B cell (primary cell): ENCODE data around the gene MYH14. TPM values are rescaled to one million over a fixed set of nuclear protein-coding genes. Genes with fewer than 3 reads are reported as not detected.

ENCODE experiments used
- ATAC-seq: fragments of 200-7000 bp; cut with Tn5 transposase; one replicate; pipeline ENCODE4 v1.10.0; 2021; ENCODE audit warnings: low read depth, mild to moderate bottlenecking, moderate number of reproducible peaks, moderate library complexity
- CTCF ChIA-PET: fragments of 350-600 bp; sonication (Branson Sonifier 250); formaldehyde crosslinking; loops from one replicate; lab custom pipeline; 2021; ENCODE audit warnings: antibody characterized with exemption, inconsistent platforms; lab: Charles Lee
- POLR2A ChIA-PET: fragments of 350-600 bp; sonication (Branson Sonifier 250); formaldehyde crosslinking; loops from one replicate; lab custom pipeline; 2021; ENCODE audit warnings: antibody characterized with exemption; lab: Charles Lee
- DNase-seq: peaks from one replicate; pipeline ENCODE4 v3.0.0; 2013
- H2AFZ ChIP-seq: 2 replicates; pipeline ENCODE4 v1.6.1; 2012; ENCODE audit warnings: mild to moderate bottlenecking, low read depth, low read length; ENCODE audit not compliant: insufficient read depth, poor library complexity, severe bottlenecking
- H3K27ac ChIP-seq, 2 donors: 1 replicate in 1 of 2; 2 replicates in 1 of 2; pipeline ENCODE4 v1.5.1; 2012 to 2013; ENCODE audit warnings: low read length in 2 of 2, mild to moderate bottlenecking in 2 of 2, moderate library complexity in 1 of 2
- H3K27me3 ChIP-seq, 4 experiments: fragments of 200-600 bp in 1 of 4; sonication (generic) in 1 of 4; replicated peaks in 1 of 4; 1 replicate in 2 of 4; 2 replicates in 2 of 4; pipeline versions ENCODE4 v1.6.1 to v1.7.0; 2013 to 2016; ENCODE audit warnings: low read length in 3 of 4, mild to moderate bottlenecking in 2 of 4, mixed read lengths in 1 of 4, moderate library complexity in 1 of 4; ENCODE audit not compliant: insufficient read depth in 4 of 4, control insufficient read depth in 3 of 4; ENCODE audit errors: control extremely low read depth in 1 of 4
- H3K36me3 ChIP-seq, 2 experiments: replicated peaks in 1 of 2; 1 replicate in 1 of 2; 2 replicates in 1 of 2; pipeline versions ENCODE4 v1.6.1 to v1.7.1; 2013; ENCODE audit warnings: low read length in 1 of 2; ENCODE audit not compliant: insufficient read depth in 2 of 2, control insufficient read depth in 1 of 2; ENCODE audit errors: control extremely low read depth in 1 of 2, extremely low read depth in 1 of 2
- H3K4me1 ChIP-seq, 2 donors: fragments of 200-600 bp in 1 of 2; sonication (generic) in 1 of 2; 1 replicate in 1 of 2; 2 replicates in 1 of 2; pipeline versions ENCODE4 v1.5.1 to v1.6.1; 2013 to 2017; ENCODE audit warnings: low read length in 2 of 2; ENCODE audit not compliant: control insufficient read depth in 2 of 2, insufficient read depth in 2 of 2
- H3K4me2 ChIP-seq: replicated peaks from 2 replicates; pipeline ENCODE3; 2012; ENCODE audit warnings: mild to moderate bottlenecking, low read depth, low read length; ENCODE audit not compliant: poor library complexity, severe bottlenecking
- H3K4me3 ChIP-seq, 5 experiments: fragments of 200-600 bp in 1 of 5; sonication (generic) in 1 of 5; 1 replicate in 3 of 5; 2 replicates in 2 of 5; pipeline versions ENCODE4 v1.5.1 to v1.7.0; 2011 to 2016; ENCODE audit warnings: low read length in 4 of 5, mild to moderate bottlenecking in 4 of 5, low read depth in 2 of 5, control low read depth in 1 of 5, moderate library complexity in 1 of 5; ENCODE audit not compliant: insufficient read depth in 1 of 5; ENCODE audit errors: control extremely low read depth in 1 of 5, extremely low read depth in 1 of 5
- H3K79me2 ChIP-seq: fragments of 200-600 bp; sonication (generic); one replicate; pipeline ENCODE4 v1.6.0; 2016; ENCODE audit warnings: low read length; ENCODE audit not compliant: control insufficient read depth, insufficient read depth
- H3K9ac ChIP-seq: fragments of 200-600 bp; sonication (generic); 2 replicates; pipeline ENCODE4 v1.6.1; 2017; ENCODE audit warnings: mild to moderate bottlenecking, low read length, moderate library complexity
- H3K9me3 ChIP-seq, 3 donors: one replicate each; pipeline versions ENCODE4 v1.6.1 to v1.7.1; 2013; ENCODE audit warnings: low read length in 2 of 3; ENCODE audit not compliant: control insufficient read depth in 2 of 3, insufficient read depth in 1 of 3; ENCODE audit errors: control extremely low read depth in 1 of 3
- H4K20me1 ChIP-seq: 2 replicates; pipeline ENCODE4 v1.6.0; 2012; ENCODE audit warnings: mild to moderate bottlenecking, low read length; ENCODE audit not compliant: insufficient read depth, control insufficient read depth, poor library complexity, severe bottlenecking
- H3K27ac Mint-ChIP-seq: one replicate; pipeline ENCODE4 v1.8.0; 2021; ENCODE audit warnings: mixed read lengths
- H3K27me3 Mint-ChIP-seq: one replicate; pipeline ENCODE4 v1.8.0; 2021; ENCODE audit warnings: mixed read lengths
- H3K4me1 Mint-ChIP-seq: one replicate; pipeline ENCODE4 v1.8.0; 2021; ENCODE audit warnings: mixed read lengths
- H3K4me3 Mint-ChIP-seq: one replicate; pipeline ENCODE4 v1.8.0; 2021; ENCODE audit warnings: mixed read lengths
- H3K9me3 Mint-ChIP-seq: one replicate; pipeline ENCODE4 v1.8.0; 2022; ENCODE audit warnings: mixed read lengths; ENCODE audit not compliant: insufficient read depth
- EZH2 ChIP-seq: IDR thresholded peaks from 2 replicates; pipeline ENCODE4 v1.6.1; 2012; ENCODE audit warnings: borderline replicate concordance, low read depth, mild to moderate bottlenecking, moderate library complexity, low read length; ENCODE audit not compliant: insufficient read depth, poor library complexity, severe bottlenecking
- WGBS: methylation state at CpG from one replicate; pipeline ENCODE4 v1.1.5; 2013; ENCODE audit warnings: missing lambda C conversion rate; ENCODE audit not compliant: insufficient coverage; 5-methylcytosine and 5-hydroxymethylcytosine counted together
- intact Hi-C: fragments of 100-400 bp; cut with micrococcal nuclease; formaldehyde crosslinking; loops from one replicate; pipeline ENCODE4 v1.10.0; 2022
- polyA plus RNA-seq: library from polyadenylated mRNA; depleted of rRNA; stranded (reverse); fragments of >200 nt; gene quantifications from 2 replicates; pipeline ENCODE4 v1.2.3, GENCODE V29; 2012
- total RNA-seq, 2 donors: library from RNA; stranded (reverse); fragments of 120-200 nt in 1 of 2; gene quantifications; 1 replicate in 1 of 2; 2 replicates in 1 of 2; pipeline versions ENCODE4 v1.2.3 to v1.2.4, GENCODE V29; 2013 to 2022
- TF ChIP-seq, protein P1 (sequence below): fragments of 200-600 bp; IDR thresholded peaks from one replicate; pipeline ENCODE4 v1.8.0; 2022; ENCODE audit warnings: antibody characterized with exemption, mild to moderate bottlenecking

The MYH14 gene
- total and polyA plus RNA-seq, 2 donors (not counting 1 experiment from before 2014, with no cell fraction given), result not detected

- no peaks in the 10 kb centered on the region for H4K20me1 ChIP-seq
- H3K27me3 ChIP-seq, result peaks cover 0 to 12% (median 0%) of the 10 kb centered on the region in 4 experiments
- H3K27ac Mint-ChIP-seq, result no peak overlapping the region
- H3K79me2 ChIP-seq, result no peaks in the 10 kb centered on the region
- no peaks in the 10 kb centered on the region for H3K4me1 Mint-ChIP-seq
- H3K4me3 ChIP-seq, result no peak overlapping the region
- no peaks in the 10 kb centered on the region for H3K9me3 Mint-ChIP-seq
- peaks cover 14% of the 10 kb centered on the region for H3K27me3 Mint-ChIP-seq
- no peak overlapping the region for H2AFZ ChIP-seq
- CTCF ChIA-PET, result interaction anchor here (0.6 to 0.7 kb wide), 2 partner anchors 308 to 723 kb away, joined by 3 read pairs; no protein-coding TSS in a partner anchor
- H3K27ac ChIP-seq, result no peak overlapping the region
- no peaks in the 10 kb centered on the region for H3K4me1 ChIP-seq
- WGBS, result 90% methylated on average over 3 of the region's 7 CpGs
- no peaks in the 10 kb centered on the region for H3K9me3 ChIP-seq
- H3K4me3 Mint-ChIP-seq, result no peak overlapping the region
- intact Hi-C loops, result no loop called here
- no peak overlapping the region for H3K9ac ChIP-seq
- POLR2A ChIA-PET, result no interaction called here
- no peak overlapping the region for H3K4me2 ChIP-seq
- no peak for ATAC-seq
- TF ChIP-seq, protein P1, sequence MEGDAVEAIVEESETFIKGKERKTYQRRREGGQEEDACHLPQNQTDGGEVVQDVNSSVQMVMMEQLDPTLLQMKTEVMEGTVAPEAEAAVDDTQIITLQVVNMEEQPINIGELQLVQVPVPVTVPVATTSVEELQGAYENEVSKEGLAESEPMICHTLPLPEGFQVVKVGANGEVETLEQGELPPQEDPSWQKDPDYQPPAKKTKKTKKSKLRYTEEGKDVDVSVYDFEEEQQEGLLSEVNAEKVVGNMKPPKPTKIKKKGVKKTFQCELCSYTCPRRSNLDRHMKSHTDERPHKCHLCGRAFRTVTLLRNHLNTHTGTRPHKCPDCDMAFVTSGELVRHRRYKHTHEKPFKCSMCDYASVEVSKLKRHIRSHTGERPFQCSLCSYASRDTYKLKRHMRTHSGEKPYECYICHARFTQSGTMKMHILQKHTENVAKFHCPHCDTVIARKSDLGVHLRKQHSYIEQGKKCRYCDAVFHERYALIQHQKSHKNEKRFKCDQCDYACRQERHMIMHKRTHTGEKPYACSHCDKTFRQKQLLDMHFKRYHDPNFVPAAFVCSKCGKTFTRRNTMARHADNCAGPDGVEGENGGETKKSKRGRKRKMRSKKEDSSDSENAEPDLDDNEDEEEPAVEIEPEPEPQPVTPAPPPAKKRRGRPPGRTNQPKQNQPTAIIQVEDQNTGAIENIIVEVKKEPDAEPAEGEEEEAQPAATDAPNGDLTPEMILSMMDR, result no peak
- TF ChIP-seq EZH2, result no peak
- H3K36me3 ChIP-seq, result no peaks in the 10 kb centered on the region
- no peak for DNase-seq
Observed at GRCh38 chr19:50273821-50274220, 70.4 kb downstream of the MYH14 start.

- intact Hi-C loops, result no loop called here
- no peak overlapping the region for H3K9ac ChIP-seq
- no peaks in the 10 kb centered on the region for H3K9me3 Mint-ChIP-seq
- CTCF ChIA-PET, result no interaction called here
- no peaks in the 10 kb centered on the region for H3K79me2 ChIP-seq
- TF ChIP-seq, protein P1, result no peak
- no peak for TF ChIP-seq EZH2
- 85% methylated on average over 25 of the region's 26 CpGs for WGBS
- no peak overlapping the region for H3K4me2 ChIP-seq
- no peak overlapping the region for H3K27ac ChIP-seq
- ATAC-seq (no peak), DNase-seq (no peak)
- no peaks in the 10 kb centered on the region for H3K4me1 Mint-ChIP-seq
- H3K9me3 ChIP-seq, result no peaks in the 10 kb centered on the region
- no peak overlapping the region for H2AFZ ChIP-seq
- H3K4me1 ChIP-seq, result no peaks in the 10 kb centered on the region
- POLR2A ChIA-PET, result no interaction called here
- H3K4me3 ChIP-seq, result no peak overlapping the region
- peaks cover 0 to 12% (median 0%) of the 10 kb centered on the region in 4 experiments for H3K27me3 ChIP-seq
- H3K27ac Mint-ChIP-seq, result no peak overlapping the region
- H3K4me3 Mint-ChIP-seq, result no peak overlapping the region
- no peaks in the 10 kb centered on the region for H4K20me1 ChIP-seq
- H3K36me3 ChIP-seq, result no peaks in the 10 kb centered on the region
- peaks cover 13% of the 10 kb centered on the region for H3K27me3 Mint-ChIP-seq
Observed at GRCh38 chr19:50275577-50276368, 72.4 kb downstream of the MYH14 start.
